ENCODE results near the gene TMEM26.

The TMEM26 gene

GRCh38 chr10:61415824-61416223, 37.4 kb downstream of the TMEM26 start:
- H2AK5ac ChIP-seq (ENCODE audit: low read length, severe bottlenecking): no peak overlapping the region
- H3K14ac ChIP-seq (ENCODE audit: low read length in 2 of 2): no peak overlapping the region
- H3K27me3 ChIP-seq (ENCODE audit: control insufficient read depth in 1 of 2, insufficient read depth in 1 of 2, low read length in 2 of 2): no peaks in the 10 kb centered on the region
- no peak for DNase-seq
- H2BK5ac ChIP-seq (ENCODE audit: low read depth, low read length, poor library complexity, severe bottlenecking): no peak overlapping the region
- H3K18ac ChIP-seq (ENCODE audit: low read depth in 1 of 2, low read length in 2 of 2): no peak overlapping the region
- no peak overlapping the region for H2AFZ ChIP-seq (ENCODE audit: low read depth, low read length)
- no peak overlapping the region for H3K4me2 ChIP-seq (ENCODE audit: low read length, poor library complexity, severe bottlenecking)
- no peak overlapping the region for H3K9ac ChIP-seq (ENCODE audit: low read length)
- H3K23ac ChIP-seq (ENCODE audit: low read length in 2 of 2): no peak overlapping the region
- H4K91ac ChIP-seq (ENCODE audit: low read length): no peak overlapping the region
- H2BK120ac ChIP-seq (ENCODE audit: low read depth, low read length): no peak overlapping the region
- H3K36me3 ChIP-seq (ENCODE audit: control insufficient read depth in 1 of 2, insufficient read depth in 2 of 2, low read depth in 1 of 2, low read length in 2 of 2): no peaks in the 10 kb centered on the region
- no peaks in the 10 kb centered on the region for H3K4me1 ChIP-seq (ENCODE audit: control insufficient read depth, insufficient read depth, low read depth, low read length)
- no peak overlapping the region for H3K4me3 ChIP-seq (ENCODE audit: insufficient read depth in 1 of 2, low read depth in 1 of 2, low read length in 2 of 2)
- no peak overlapping the region for H3K4ac ChIP-seq (ENCODE audit: low read depth in 1 of 2, low read length in 2 of 2)
- no peak overlapping the region for H3K27ac ChIP-seq (ENCODE audit: low read length, poor library complexity, severe bottlenecking)
- no peak overlapping the region for H2BK12ac ChIP-seq (ENCODE audit: low read length in 2 of 2)
- H2BK15ac ChIP-seq (ENCODE audit: low read depth, poor library complexity, severe bottlenecking): no peak overlapping the region
- no peak overlapping the region for H4K8ac ChIP-seq (ENCODE audit: low read length)
- H3K9me3 ChIP-seq (ENCODE audit: control insufficient read depth, low read length): peaks cover 4% of the 10 kb centered on the region
- no peaks in the 10 kb centered on the region for H3K79me1 ChIP-seq (replicated peaks; ENCODE audit: low read length, poor library complexity, severe bottlenecking)

GRCh38 chr10:61411706-61412105, 41.5 kb downstream of the TMEM26 start:
- H3K27ac ChIP-seq (ENCODE audit: low read length, poor library complexity, severe bottlenecking): no peak overlapping the region
- DNase-seq: no peak
- H3K9me3 ChIP-seq (ENCODE audit: control insufficient read depth, low read length): no peaks in the 10 kb centered on the region
- H2BK120ac ChIP-seq (ENCODE audit: low read depth, low read length): no peak overlapping the region
- H3K36me3 ChIP-seq (ENCODE audit: control insufficient read depth in 1 of 2, insufficient read depth in 2 of 2, low read depth in 1 of 2, low read length in 2 of 2): no peaks in the 10 kb centered on the region
- H2BK5ac ChIP-seq (ENCODE audit: low read depth, low read length, poor library complexity, severe bottlenecking): no peak overlapping the region
- H2BK15ac ChIP-seq (ENCODE audit: low read depth, poor library complexity, severe bottlenecking): no peak overlapping the region
- no peaks in the 10 kb centered on the region for H3K27me3 ChIP-seq (ENCODE audit: control insufficient read depth in 1 of 2, insufficient read depth in 1 of 2, low read length in 2 of 2)
- H4K8ac ChIP-seq (ENCODE audit: low read length): no peak overlapping the region
- no peaks in the 10 kb centered on the region for H3K4me1 ChIP-seq (ENCODE audit: control insufficient read depth, insufficient read depth, low read depth, low read length)
- H3K4ac ChIP-seq (ENCODE audit: low read depth in 1 of 2, low read length in 2 of 2): no peak overlapping the region
- WGBS: 90% methylated on average over 1 of the region's 2 CpGs
- H3K9ac ChIP-seq (ENCODE audit: low read length): no peak overlapping the region
- H3K18ac ChIP-seq (ENCODE audit: low read depth in 1 of 2, low read length in 2 of 2): no peak overlapping the region
- H2AFZ ChIP-seq (ENCODE audit: low read depth, low read length): no peak overlapping the region
- H4K91ac ChIP-seq (ENCODE audit: low read length): no peak overlapping the region
- H2BK12ac ChIP-seq (ENCODE audit: low read length in 2 of 2): no peak overlapping the region
- H3K23ac ChIP-seq (ENCODE audit: low read length in 2 of 2): no peak overlapping the region
- no peak overlapping the region for H3K14ac ChIP-seq (ENCODE audit: low read length in 2 of 2)
- no peaks in the 10 kb centered on the region for H3K79me1 ChIP-seq (replicated peaks; ENCODE audit: low read length, poor library complexity, severe bottlenecking)
- no peak overlapping the region for H2AK5ac ChIP-seq (ENCODE audit: low read length, severe bottlenecking)
- no peak overlapping the region for H3K4me2 ChIP-seq (ENCODE audit: low read length, poor library complexity, severe bottlenecking)
- no peak overlapping the region for H3K4me3 ChIP-seq (ENCODE audit: insufficient read depth in 1 of 2, low read depth in 1 of 2, low read length in 2 of 2)

DNA sequence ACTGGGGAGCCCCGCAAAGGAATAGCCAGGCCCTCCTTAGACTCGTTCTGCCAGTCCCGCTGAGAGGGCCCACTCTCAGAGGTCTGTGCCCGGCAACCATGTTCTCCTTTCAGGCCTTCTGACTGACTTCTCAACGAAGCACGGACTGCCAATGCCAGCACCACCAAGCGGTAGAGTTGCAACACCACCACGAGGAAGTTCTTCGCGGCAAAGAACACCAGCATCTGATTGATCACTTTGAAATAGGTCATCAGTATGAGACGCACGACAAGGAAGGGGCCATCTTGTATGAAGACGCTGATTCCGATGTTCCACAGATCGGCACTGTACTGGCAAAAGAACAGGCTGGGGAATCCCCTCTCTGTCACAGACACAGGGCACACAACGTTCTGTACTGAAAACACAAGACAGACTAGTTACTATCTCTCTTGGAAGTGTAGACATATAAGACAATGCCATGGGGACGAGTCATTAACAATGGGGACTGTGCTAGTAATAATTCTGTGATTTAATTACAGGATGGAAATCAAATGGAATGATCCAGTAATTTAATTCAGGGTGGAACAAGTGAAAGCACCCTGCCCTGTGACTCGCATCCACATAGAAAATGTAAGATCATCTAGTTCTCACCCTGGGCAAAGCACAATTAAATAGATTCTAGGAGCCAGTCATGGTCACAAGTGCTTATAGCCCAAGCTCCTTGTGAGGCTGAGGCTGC, 42.7 kb downstream of the TMEM26 start:
- no peak overlapping the region for H3K23ac ChIP-seq (ENCODE audit: low read length in 2 of 2)
- no peak overlapping the region for H4K8ac ChIP-seq (ENCODE audit: low read length)
- no peak overlapping the region for H2BK5ac ChIP-seq (ENCODE audit: low read depth, low read length, poor library complexity, severe bottlenecking)
- H3K9ac ChIP-seq (ENCODE audit: low read length): no peak overlapping the region
- no peaks in the 10 kb centered on the region for H3K79me1 ChIP-seq (replicated peaks; ENCODE audit: low read length, poor library complexity, severe bottlenecking)
- DNase-seq: no peak
- 95% methylated on average over 18 of the region's 18 CpGs for WGBS
- no peak overlapping the region for H3K4me3 ChIP-seq (ENCODE audit: insufficient read depth in 1 of 2, low read depth in 1 of 2, low read length in 2 of 2)
- H3K14ac ChIP-seq (ENCODE audit: low read length in 2 of 2): no peak overlapping the region
- no peak overlapping the region for H3K18ac ChIP-seq (ENCODE audit: low read depth in 1 of 2, low read length in 2 of 2)
- no peak overlapping the region for H3K4me2 ChIP-seq (ENCODE audit: low read length, poor library complexity, severe bottlenecking)
- no peak overlapping the region for H4K91ac ChIP-seq (ENCODE audit: low read length)
- no peak overlapping the region for H3K27ac ChIP-seq (ENCODE audit: low read length, poor library complexity, severe bottlenecking)
- no peak overlapping the region for H2BK12ac ChIP-seq (ENCODE audit: low read length in 2 of 2)
- no peak overlapping the region for H2BK120ac ChIP-seq (ENCODE audit: low read depth, low read length)
- no peak overlapping the region for H2AFZ ChIP-seq (ENCODE audit: low read depth, low read length)
- H3K9me3 ChIP-seq (ENCODE audit: control insufficient read depth, low read length): no peaks in the 10 kb centered on the region
- H3K4ac ChIP-seq (ENCODE audit: low read depth in 1 of 2, low read length in 2 of 2): no peak overlapping the region
- H3K4me1 ChIP-seq (ENCODE audit: control insufficient read depth, insufficient read depth, low read depth, low read length): no peaks in the 10 kb centered on the region
- no peaks in the 10 kb centered on the region for H3K36me3 ChIP-seq (ENCODE audit: control insufficient read depth in 1 of 2, insufficient read depth in 2 of 2, low read depth in 1 of 2, low read length in 2 of 2)
- no peak overlapping the region for H2AK5ac ChIP-seq (ENCODE audit: low read length, severe bottlenecking)
- no peak overlapping the region for H2BK15ac ChIP-seq (ENCODE audit: low read depth, poor library complexity, severe bottlenecking)
- H3K27me3 ChIP-seq (ENCODE audit: control insufficient read depth in 1 of 2, insufficient read depth in 1 of 2, low read length in 2 of 2): no peaks in the 10 kb centered on the region

GRCh38 chr10:61409157-61409556, 44.0 kb downstream of the TMEM26 start:
- no peak overlapping the region for H2BK120ac ChIP-seq (ENCODE audit: low read depth, low read length)
- H4K8ac ChIP-seq (ENCODE audit: low read length): peak overlapping the region; percentile 19
- no peak overlapping the region for H3K27ac ChIP-seq (ENCODE audit: low read length, poor library complexity, severe bottlenecking)
- no peak overlapping the region for H3K18ac ChIP-seq (ENCODE audit: low read depth in 1 of 2, low read length in 2 of 2)
- no peak overlapping the region for H2BK5ac ChIP-seq (ENCODE audit: low read depth, low read length, poor library complexity, severe bottlenecking)
- H3K79me1 ChIP-seq (replicated peaks; ENCODE audit: low read length, poor library complexity, severe bottlenecking): no peaks in the 10 kb centered on the region
- no peak overlapping the region for H3K4ac ChIP-seq (ENCODE audit: low read depth in 1 of 2, low read length in 2 of 2)
- H2BK12ac ChIP-seq (ENCODE audit: low read length in 2 of 2): no peak overlapping the region
- WGBS: 99% methylated on average over 6 of the region's 7 CpGs
- H2AK5ac ChIP-seq (ENCODE audit: low read length, severe bottlenecking): no peak overlapping the region
- H3K4me3 ChIP-seq (ENCODE audit: insufficient read depth in 1 of 2, low read depth in 1 of 2, low read length in 2 of 2): no peak overlapping the region
- H3K14ac ChIP-seq (ENCODE audit: low read length in 2 of 2): no peak overlapping the region
- no peaks in the 10 kb centered on the region for H3K9me3 ChIP-seq (ENCODE audit: control insufficient read depth, low read length)
- H3K4me2 ChIP-seq (ENCODE audit: low read length, poor library complexity, severe bottlenecking): no peak overlapping the region
- no peak overlapping the region for H2BK15ac ChIP-seq (ENCODE audit: low read depth, poor library complexity, severe bottlenecking)
- no peak overlapping the region for H3K9ac ChIP-seq (ENCODE audit: low read length)
- H3K4me1 ChIP-seq (ENCODE audit: control insufficient read depth, insufficient read depth, low read depth, low read length): no peaks in the 10 kb centered on the region
- peak overlapping the region; percentile 59 for H4K91ac ChIP-seq (ENCODE audit: low read length)
- H3K36me3 ChIP-seq (ENCODE audit: control insufficient read depth in 1 of 2, insufficient read depth in 2 of 2, low read depth in 1 of 2, low read length in 2 of 2): no peaks in the 10 kb centered on the region
- DNase-seq: no peak
- no peak overlapping the region for H3K23ac ChIP-seq (ENCODE audit: low read length in 2 of 2)
- H3K27me3 ChIP-seq (ENCODE audit: control insufficient read depth in 1 of 2, insufficient read depth in 1 of 2, low read length in 2 of 2): no peaks in the 10 kb centered on the region
- H2AFZ ChIP-seq (ENCODE audit: low read depth, low read length): no peak overlapping the region
